ENCODE results near the gene LRRC71.

The LRRC71 gene

GRCh38 chr1:156920233-156921052 lies at the start of gene LRRC71:
Gene LRRC71 (plus strand): TSS chr1:156920632. CDS start chr1:156920804, 172 bp downstream.
- H3K4me3 ChIP-seq = no peak within 1 kb of the TSS
- no peak within 1 kb of the TSS for H3K4me2 ChIP-seq
- no peak for TF ChIP-seq Cebpa-rat (IDR thresholded peaks at IDR 0.05)
- H3K9me3 ChIP-seq = peaks cover 35% of the 10 kb centered on the region
- no peak within 1 kb of the TSS for H3K27ac ChIP-seq
- no peak within 1 kb of the TSS for H3K9ac ChIP-seq
- peaks cover 18% of the 10 kb centered on the region; the same call in 1 of the 2 replicates for H4K20me1 ChIP-seq
- peaks cover 74% of the 10 kb centered on the region for H3K27me3 ChIP-seq
- no peaks in the 10 kb centered on the region for H3K36me3 ChIP-seq
- no peaks in the 10 kb centered on the region for H3K4me1 ChIP-seq

GRCh38 chr1:156873659-156874058 lies 46.8 kb upstream of the LRRC71 start:
- no peaks in the 10 kb centered on the region for H3K36me3 ChIP-seq
- no peaks in the 10 kb centered on the region for H4K20me1 ChIP-seq
- no peak overlapping the region for H3K4me3 ChIP-seq
- H3K27me3 ChIP-seq = no peaks in the 10 kb centered on the region
- no peak overlapping the region for H3K9ac ChIP-seq
- peaks cover 68% of the 10 kb centered on the region for H3K4me1 ChIP-seq
- TF ChIP-seq Cebpa-rat (IDR thresholded peaks at IDR 0.05) = no peak
- peak overlapping the region; percentile 86; the same call in 1 of the 2 replicates for H3K4me2 ChIP-seq
- H3K27ac ChIP-seq = no peak overlapping the region
- no peaks in the 10 kb centered on the region for H3K9me3 ChIP-seq

- Histone ChIP-seq H4K20me1 (no peaks in the 10 kb centered on the region), H3K27ac (peak overlapping the region; percentile 66; the same call in 1 of the 2 replicates), H3K4me1 (peaks cover 63% of the 10 kb centered on the region), H3K9me3 (no peaks in the 10 kb centered on the region), H3K36me3 (no peaks in the 10 kb centered on the region), H3K27me3 (no peaks in the 10 kb centered on the region), H3K4me3 (no peak overlapping the region), H3K4me2 (peak overlapping the region; percentile 86), H3K9ac (peak overlapping the region; percentile 64; the same call in 1 of the 2 replicates)
- TF ChIP-seq Cebpa-rat (IDR thresholded peaks at IDR 0.05) = no peak
Observed at GRCh38 chr1:156874142-156874541, 46.3 kb upstream of the LRRC71 start.

- H3K27ac ChIP-seq = peak overlapping the region; percentile 66
- peaks cover 58% of the 10 kb centered on the region for H3K4me1 ChIP-seq
- H3K36me3 ChIP-seq = no peaks in the 10 kb centered on the region
- peak overlapping the region; percentile 86 for H3K4me2 ChIP-seq
- H3K9ac ChIP-seq = peak overlapping the region; percentile 64
- no peaks in the 10 kb centered on the region for H3K9me3 ChIP-seq
- H3K27me3 ChIP-seq = no peaks in the 10 kb centered on the region
- H4K20me1 ChIP-seq = no peaks in the 10 kb centered on the region
- TF ChIP-seq Cebpa-rat (IDR thresholded peaks at IDR 0.05) = no peak
- H3K4me3 ChIP-seq = no peak overlapping the region
Observed at GRCh38 chr1:156874572-156875340, 45.7 kb upstream of the LRRC71 start.

GRCh38 chr1:156875341-156875615 lies 45.2 kb upstream of the LRRC71 start:
- Histone ChIP-seq H3K36me3 (no peaks in the 10 kb centered on the region), H4K20me1 (no peaks in the 10 kb centered on the region), H3K4me3 (no peak overlapping the region), H3K9me3 (no peaks in the 10 kb centered on the region), H3K27me3 (no peaks in the 10 kb centered on the region), H3K27ac (peak overlapping the region; percentile 66), H3K4me1 (peaks cover 53% of the 10 kb centered on the region), H3K4me2 (peak overlapping the region; percentile 86), H3K9ac (peak overlapping the region; percentile 64; the same call in 1 of the 2 replicates)
- TF ChIP-seq Cebpa-rat (IDR thresholded peaks at IDR 0.05) = no peak

- H3K36me3 ChIP-seq = no peaks in the 10 kb centered on the region
- no peak overlapping the region for H3K9ac ChIP-seq
- no peak overlapping the region for H3K4me3 ChIP-seq
- TF ChIP-seq Cebpa-rat (IDR thresholded peaks at IDR 0.05) = no peak
- H3K27ac ChIP-seq = no peak overlapping the region
- H4K20me1 ChIP-seq = no peaks in the 10 kb centered on the region
- H3K4me2 ChIP-seq = peak overlapping the region; percentile 86
- H3K27me3 ChIP-seq = no peaks in the 10 kb centered on the region
- peaks cover 50% of the 10 kb centered on the region for H3K4me1 ChIP-seq
- no peaks in the 10 kb centered on the region for H3K9me3 ChIP-seq
Observed at GRCh38 chr1:156876281-156876680, 44.2 kb upstream of the LRRC71 start.

- H3K9me3 ChIP-seq = no peaks in the 10 kb centered on the region
- no peak for TF ChIP-seq Cebpa-rat (IDR thresholded peaks at IDR 0.05)
- H3K9ac ChIP-seq = no peak overlapping the region
- H3K36me3 ChIP-seq = no peaks in the 10 kb centered on the region
- H3K27me3 ChIP-seq = no peaks in the 10 kb centered on the region
- no peaks in the 10 kb centered on the region for H4K20me1 ChIP-seq
- H3K4me2 ChIP-seq = no peak overlapping the region
- H3K4me3 ChIP-seq = no peak overlapping the region
- H3K4me1 ChIP-seq = peaks cover 44% of the 10 kb centered on the region
- H3K27ac ChIP-seq = no peak overlapping the region
Observed at GRCh38 chr1:156877433-156878170, 42.8 kb upstream of the LRRC71 start.

- H3K4me2 ChIP-seq = no peak overlapping the region
- no peaks in the 10 kb centered on the region for H3K9me3 ChIP-seq
- H3K4me3 ChIP-seq = no peak overlapping the region
- no peaks in the 10 kb centered on the region for H4K20me1 ChIP-seq
- TF ChIP-seq Cebpa-rat (IDR thresholded peaks at IDR 0.05) = no peak
- no peaks in the 10 kb centered on the region for H3K27me3 ChIP-seq
- H3K9ac ChIP-seq = no peak overlapping the region
- no peak overlapping the region for H3K27ac ChIP-seq
- peaks cover 39% of the 10 kb centered on the region for H3K4me1 ChIP-seq
- no peaks in the 10 kb centered on the region for H3K36me3 ChIP-seq
Observed at GRCh38 chr1:156879876-156880275, 40.6 kb upstream of the LRRC71 start.

GRCh38 chr1:156880473-156880872 lies 40.0 kb upstream of the LRRC71 start:
- Histone ChIP-seq H3K9me3 (no peaks in the 10 kb centered on the region), H4K20me1 (no peaks in the 10 kb centered on the region), H3K4me3 (no peak overlapping the region), H3K4me2 (peak overlapping the region; percentile 30), H3K27ac (no peak overlapping the region), H3K36me3 (no peaks in the 10 kb centered on the region), H3K4me1 (peaks cover 33% of the 10 kb centered on the region), H3K9ac (0 out of 2 replicates have a peak overlapping the region, but pooled peaks have one; percentile 10), H3K27me3 (no peaks in the 10 kb centered on the region)
- TF ChIP-seq Cebpa-rat (IDR thresholded peaks at IDR 0.05) = no peak

Data from BLaER1 (cell line).